HEK293 (cell line): ENCODE data around the gene TMEM123.

ENCODE experiments used
- CTCF ChIA-PET: fragments of 350-600 bp; formaldehyde crosslinking; extraction: SDS; loops from one replicate; lab custom pipeline; 2021; ENCODE audit warnings: antibody characterized with exemption; lab: Yijun Ruan, JAX
- POLR2A ChIA-PET: fragments of 300-600 bp; formaldehyde crosslinking; extraction: SDS; loops from one replicate; lab custom pipeline; 2020; ENCODE audit warnings: antibody characterized with exemption, inconsistent platforms; lab: Yijun Ruan, JAX
- H3K27ac ChIP-seq: fragments of 200-500 bp; sonication (Bioruptor generic); 2 replicates; pipeline ENCODE4 v1.5.1; 2014; ENCODE audit warnings: low read depth, low read length, control low read depth, inconsistent platforms; ENCODE audit errors: extremely low read depth
- H3K36me3 ChIP-seq, 2 experiments: fragments of 200-500 bp in 1 of 2; sonication (Bioruptor generic) in 1 of 2; 1 replicate in 1 of 2; 2 replicates in 1 of 2; pipeline ENCODE4 v1.5.1; 2014 to 2017; ENCODE audit warnings: inconsistent platforms in 2 of 2, low read length in 2 of 2; ENCODE audit not compliant: control insufficient read depth in 2 of 2, insufficient read depth in 1 of 2
- H3K4me1 ChIP-seq: fragments of 200-500 bp; sonication (Bioruptor generic); 2 replicates; pipeline ENCODE4 v1.5.1; 2014; ENCODE audit warnings: mild to moderate bottlenecking, low read length, inconsistent platforms; ENCODE audit not compliant: control insufficient read depth, insufficient read depth
- H3K4me3 ChIP-seq: 2 replicates; pipeline ENCODE4 v1.5.1; 2011; ENCODE audit warnings: low read depth, mild to moderate bottlenecking, control low read depth, low read length, moderate library complexity
- H3K9me3 ChIP-seq: fragments of 200-500 bp; sonication (Bioruptor generic); 2 replicates; pipeline ENCODE4 v1.5.1; 2014; ENCODE audit warnings: low read depth, low read length, inconsistent platforms; ENCODE audit not compliant: control insufficient read depth, insufficient read depth
- EGR2 ChIP-seq: fragments of 450-650 bp; formaldehyde crosslinking; IDR thresholded peaks from 2 replicates; pipeline ENCODE4 v1.5.1; 2016; ENCODE audit warnings: low read depth, missing biosample characterization, missing genetic modification characterization
- OSR2 ChIP-seq: fragments of 450-650 bp; formaldehyde crosslinking; IDR thresholded peaks from 2 replicates; pipeline ENCODE4 v1.5.1; 2016; ENCODE audit warnings: missing biosample characterization, missing genetic modification characterization
- TRIM28 ChIP-seq: IDR thresholded peaks from 2 replicates; pipeline ENCODE4 v1.6.1; 2011; ENCODE audit warnings: low read length, control low read depth, borderline replicate concordance
- ZIC2 ChIP-seq: fragments of 450-650 bp; formaldehyde crosslinking; IDR thresholded peaks from 2 replicates; pipeline ENCODE4 v1.5.1; 2016; ENCODE audit warnings: missing biosample characterization, missing genetic modification characterization
- ZNF10 ChIP-seq: fragments of 450-650 bp; formaldehyde crosslinking; IDR thresholded peaks from 2 replicates; pipeline ENCODE4 v1.5.1; 2017; ENCODE audit warnings: missing biosample characterization, missing genetic modification characterization
- ZNF146 ChIP-seq: fragments of 450-650 bp; formaldehyde crosslinking; IDR thresholded peaks from 2 replicates; pipeline ENCODE4 v1.5.1; 2016; ENCODE audit warnings: missing biosample characterization, missing genetic modification characterization
- ZNF211 ChIP-seq: fragments of 450-650 bp; formaldehyde crosslinking; IDR thresholded peaks from 2 replicates; pipeline ENCODE4 v1.5.1; 2016; ENCODE audit warnings: low read depth, missing biosample characterization, missing genetic modification characterization
- ZNF23 ChIP-seq: fragments of 450-650 bp; formaldehyde crosslinking; IDR thresholded peaks from 2 replicates; pipeline ENCODE4 v1.5.1; 2016; ENCODE audit warnings: missing biosample characterization, missing genetic modification characterization, borderline replicate concordance
- ZNF239 ChIP-seq: fragments of 450-650 bp; formaldehyde crosslinking; IDR thresholded peaks from 2 replicates; pipeline ENCODE4 v1.5.1; 2016; ENCODE audit warnings: missing biosample characterization, missing genetic modification characterization
- ZNF280D ChIP-seq: fragments of 450-650 bp; formaldehyde crosslinking; IDR thresholded peaks from 2 replicates; pipeline ENCODE4 v1.5.1; 2016; ENCODE audit warnings: missing biosample characterization, missing genetic modification characterization
- ZNF354C ChIP-seq: fragments of 450-650 bp; formaldehyde crosslinking; IDR thresholded peaks from 2 replicates; pipeline ENCODE4 v1.5.1; 2016; ENCODE audit warnings: missing biosample characterization, missing genetic modification characterization, low read depth, borderline replicate concordance
- ZNF416 ChIP-seq: fragments of 450-650 bp; formaldehyde crosslinking; IDR thresholded peaks from 2 replicates; pipeline ENCODE4 v1.5.1; 2016; ENCODE audit warnings: missing biosample characterization, missing genetic modification characterization
- ZNF449 ChIP-seq: fragments of 450-650 bp; formaldehyde crosslinking; IDR thresholded peaks from 2 replicates; pipeline ENCODE4 v1.5.1; 2017; ENCODE audit warnings: missing biosample characterization, mild to moderate bottlenecking, missing genetic modification characterization, moderate library complexity
- ZNF488 ChIP-seq: fragments of 450-650 bp; formaldehyde crosslinking; IDR thresholded peaks from 2 replicates; pipeline ENCODE4 v1.5.1; 2016; ENCODE audit warnings: missing biosample characterization, missing genetic modification characterization
- ZNF510 ChIP-seq: fragments of 450-650 bp; formaldehyde crosslinking; IDR thresholded peaks from 2 replicates; pipeline ENCODE4 v1.5.1; 2018; ENCODE audit warnings: mild to moderate bottlenecking, missing genetic modification characterization, missing biosample characterization; ENCODE audit not compliant: insufficient replicate concordance
- ZNF623 ChIP-seq: fragments of 450-650 bp; formaldehyde crosslinking; IDR thresholded peaks from 2 replicates; pipeline ENCODE4 v1.5.1; 2016; ENCODE audit warnings: missing biosample characterization, missing genetic modification characterization
- ZNF792 ChIP-seq: fragments of 450-650 bp; formaldehyde crosslinking; IDR thresholded peaks from 2 replicates; pipeline ENCODE4 v1.5.1; 2016; ENCODE audit warnings: missing biosample characterization, missing genetic modification characterization
- ZXDB ChIP-seq: fragments of 450-650 bp; formaldehyde crosslinking; IDR thresholded peaks from 2 replicates; pipeline ENCODE4 v1.5.1; 2016; ENCODE audit warnings: missing biosample characterization, missing genetic modification characterization

The TMEM123 gene

GRCh38 chr11:102491969-102492368 lies 39.4 kb upstream of the TMEM123 start:
- TF ChIP-seq ZIC2 = no peak
- TF ChIP-seq ZNF416 = no peak
- TF ChIP-seq ZNF23 (tag by site-specific recombination) = no peak
- no peak for TF ChIP-seq ZNF623 (tag by site-specific recombination)
- TF ChIP-seq ZNF510 = no peak
- no peak for TF ChIP-seq ZNF211 (tag by site-specific recombination)
- TF ChIP-seq ZNF10 (tag by site-specific recombination) = no peak
- TF ChIP-seq TRIM28 = no peak
- no peak for TF ChIP-seq ZNF354C (tag by site-specific recombination)
- TF ChIP-seq EGR2 = no peak
- TF ChIP-seq ZNF146 = no peak
- TF ChIP-seq ZNF488 = no peak
- no peak for TF ChIP-seq OSR2 (tag by site-specific recombination)
- ChIA-PET CTCF (interaction anchor here (0.6 to 2.3 kb wide), 7 partner anchors 51 to 198 kb away, joined by 3 to 12 read pairs (median 3); no protein-coding TSS in a partner anchor), POLR2A (no interaction called here)
- Histone ChIP-seq H3K36me3 (no peaks in the 10 kb centered on the region), H3K4me1 (no peaks in the 10 kb centered on the region), H3K9me3 (no peaks in the 10 kb centered on the region), H3K4me3 (no peak overlapping the region), H3K27ac (no peak overlapping the region)

- H3K4me1 ChIP-seq = no peaks in the 10 kb centered on the region
- TF ChIP-seq ZXDB (tag by site-specific recombination) (no peak), ZNF280D (tag by site-specific recombination) (no peak), ZNF239 (tag by site-specific recombination) (no peak)
- TF ChIP-seq, all 188 proteins: peak for 0
- Histone ChIP-seq H3K27ac (no peak overlapping the region), H3K36me3 (no peaks in the 10 kb centered on the region), H3K4me3 (no peak overlapping the region), H3K9me3 (no peaks in the 10 kb centered on the region)
- ChIA-PET POLR2A (no interaction called here), CTCF (interaction anchor here (1.9 kb wide), 1 partner anchor 99 kb away, joined by 7 read pairs; no protein-coding TSS in a partner anchor)
Measured at GRCh38 chr11:102489186-102490145, 36.9 kb upstream of the TMEM123 start.

- H3K9me3 ChIP-seq = no peaks in the 10 kb centered on the region
- POLR2A ChIA-PET = interaction anchor here (1.5 kb wide), 1 partner anchor 12 kb away, joined by 5 read pairs; no protein-coding TSS in a partner anchor
- no peak overlapping the region for H3K4me3 ChIP-seq
- no peak for TF ChIP-seq ZNF792 (tag by site-specific recombination)
- peak; percentile 65 for TF ChIP-seq ZNF449
- H3K27ac ChIP-seq = no peak overlapping the region
- H3K4me1 ChIP-seq = no peaks in the 10 kb centered on the region
- CTCF ChIA-PET = interaction anchor here (0.7 to 1.9 kb wide), 3 partner anchors 98 to 144 kb away, joined by 3 to 7 read pairs (median 3); no protein-coding TSS in a partner anchor
- no peaks in the 10 kb centered on the region for H3K36me3 ChIP-seq
Measured at GRCh38 chr11:102488208-102488607, 35.6 kb upstream of the TMEM123 start.
